Neutrophil (primary cell): ENCODE measurements around the gene CSF3.

ENCODE experiments used
- H3K27ac ChIP-seq: fragments of 200-600 bp; sonication (generic); 2 replicates; pipeline ENCODE4 v1.5.1; 2016; ENCODE audit warnings: mild to moderate bottlenecking, moderate library complexity
- H3K27me3 ChIP-seq: fragments of 200-600 bp; sonication (generic); 2 replicates; pipeline ENCODE4 v1.6.0; 2016; ENCODE audit warnings: mild to moderate bottlenecking
- H3K36me3 ChIP-seq: fragments of 200-600 bp; sonication (generic); 2 replicates; pipeline ENCODE4 v1.5.1; 2017
- H3K4me1 ChIP-seq, 2 experiments: fragments of 200-600 bp in 1 of 2; sonication (generic) in 1 of 2; 1 replicate in 1 of 2; 2 replicates in 1 of 2; pipeline versions ENCODE4 v1.5.1 to v1.6.1; 2013 to 2016; ENCODE audit warnings: low read depth in 1 of 2, low read length in 1 of 2, mild to moderate bottlenecking in 1 of 2, moderate library complexity in 1 of 2; ENCODE audit not compliant: control insufficient read depth in 1 of 2, insufficient read depth in 1 of 2
- H3K4me3 ChIP-seq, 2 experiments: fragments of 200-600 bp in 1 of 2; sonication (generic) in 1 of 2; 1 replicate in 1 of 2; 2 replicates in 1 of 2; pipeline ENCODE4 v1.5.1; 2013 to 2016; ENCODE audit warnings: low read depth in 1 of 2, low read length in 1 of 2, mild to moderate bottlenecking in 1 of 2, moderate library complexity in 1 of 2
- H3K9me3 ChIP-seq: fragments of 200-600 bp; sonication (generic); 2 replicates; pipeline ENCODE4 v1.5.1; 2016
- TF ChIP-seq, protein P1 (sequence below): fragments of 200-600 bp; sonication (generic); IDR thresholded peaks from 2 replicates; pipeline ENCODE4 v1.5.1; 2016; ENCODE audit warnings: antibody characterized with exemption

CSF3 gene

DNA sequence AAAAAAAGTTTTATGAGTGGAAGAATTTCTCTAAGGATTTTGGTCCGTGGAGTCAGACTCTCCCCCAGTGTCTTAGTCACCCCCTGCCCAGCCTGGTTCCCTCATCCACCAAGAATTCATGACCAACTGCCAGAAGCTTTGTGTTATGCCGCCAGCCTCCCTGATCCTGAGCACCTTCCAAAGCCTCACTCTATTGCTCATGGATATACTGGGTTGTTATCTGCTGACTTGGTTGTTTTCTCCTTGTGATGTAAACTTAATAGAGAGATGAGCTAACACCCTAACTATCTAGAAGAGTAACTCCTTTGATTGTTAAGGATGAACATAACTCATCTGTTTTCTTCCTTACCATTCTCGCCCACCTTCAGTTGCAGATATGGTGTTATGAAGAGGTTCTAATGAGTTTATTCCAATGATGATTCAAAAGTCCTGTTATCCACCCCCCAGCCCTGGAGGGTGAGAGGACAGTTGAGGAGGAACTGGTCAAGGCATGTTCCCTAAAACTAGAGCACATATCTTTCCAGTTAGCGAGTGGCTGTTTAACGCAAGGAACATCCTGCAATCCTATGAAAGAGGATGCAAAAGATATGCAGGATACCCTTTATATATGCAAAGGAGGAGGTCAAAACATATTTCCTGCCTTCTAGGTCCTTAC, 36.1 kb upstream of the CSF3 start:
- TF ChIP-seq, protein P1, sequence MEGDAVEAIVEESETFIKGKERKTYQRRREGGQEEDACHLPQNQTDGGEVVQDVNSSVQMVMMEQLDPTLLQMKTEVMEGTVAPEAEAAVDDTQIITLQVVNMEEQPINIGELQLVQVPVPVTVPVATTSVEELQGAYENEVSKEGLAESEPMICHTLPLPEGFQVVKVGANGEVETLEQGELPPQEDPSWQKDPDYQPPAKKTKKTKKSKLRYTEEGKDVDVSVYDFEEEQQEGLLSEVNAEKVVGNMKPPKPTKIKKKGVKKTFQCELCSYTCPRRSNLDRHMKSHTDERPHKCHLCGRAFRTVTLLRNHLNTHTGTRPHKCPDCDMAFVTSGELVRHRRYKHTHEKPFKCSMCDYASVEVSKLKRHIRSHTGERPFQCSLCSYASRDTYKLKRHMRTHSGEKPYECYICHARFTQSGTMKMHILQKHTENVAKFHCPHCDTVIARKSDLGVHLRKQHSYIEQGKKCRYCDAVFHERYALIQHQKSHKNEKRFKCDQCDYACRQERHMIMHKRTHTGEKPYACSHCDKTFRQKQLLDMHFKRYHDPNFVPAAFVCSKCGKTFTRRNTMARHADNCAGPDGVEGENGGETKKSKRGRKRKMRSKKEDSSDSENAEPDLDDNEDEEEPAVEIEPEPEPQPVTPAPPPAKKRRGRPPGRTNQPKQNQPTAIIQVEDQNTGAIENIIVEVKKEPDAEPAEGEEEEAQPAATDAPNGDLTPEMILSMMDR, result no peak
- H3K4me1 ChIP-seq, result peaks cover 34 to 35% of the 10 kb centered on the region in 2 experiments
- H3K9me3 ChIP-seq, result no peaks in the 10 kb centered on the region
- no peak overlapping the region for H3K4me3 ChIP-seq
- peaks cover under 1% of the 10 kb centered on the region for H3K36me3 ChIP-seq
- H3K27me3 ChIP-seq, result no peaks in the 10 kb centered on the region
- H3K27ac ChIP-seq, result no peak overlapping the region

GRCh38 chr17:39979893-39980350, 35.3 kb upstream of the CSF3 start:
- Histone ChIP-seq H3K4me3 (peak overlapping the region; percentile 78 to 96), H3K9me3 (no peaks in the 10 kb centered on the region), H3K27ac (peak overlapping the region; percentile 90), H3K27me3 (no peaks in the 10 kb centered on the region), H3K36me3 (peaks cover 8% of the 10 kb centered on the region), H3K4me1 (peaks cover 27 to 30% of the 10 kb centered on the region in 2 experiments)
- TF ChIP-seq, protein P1, result no peak

DNA sequence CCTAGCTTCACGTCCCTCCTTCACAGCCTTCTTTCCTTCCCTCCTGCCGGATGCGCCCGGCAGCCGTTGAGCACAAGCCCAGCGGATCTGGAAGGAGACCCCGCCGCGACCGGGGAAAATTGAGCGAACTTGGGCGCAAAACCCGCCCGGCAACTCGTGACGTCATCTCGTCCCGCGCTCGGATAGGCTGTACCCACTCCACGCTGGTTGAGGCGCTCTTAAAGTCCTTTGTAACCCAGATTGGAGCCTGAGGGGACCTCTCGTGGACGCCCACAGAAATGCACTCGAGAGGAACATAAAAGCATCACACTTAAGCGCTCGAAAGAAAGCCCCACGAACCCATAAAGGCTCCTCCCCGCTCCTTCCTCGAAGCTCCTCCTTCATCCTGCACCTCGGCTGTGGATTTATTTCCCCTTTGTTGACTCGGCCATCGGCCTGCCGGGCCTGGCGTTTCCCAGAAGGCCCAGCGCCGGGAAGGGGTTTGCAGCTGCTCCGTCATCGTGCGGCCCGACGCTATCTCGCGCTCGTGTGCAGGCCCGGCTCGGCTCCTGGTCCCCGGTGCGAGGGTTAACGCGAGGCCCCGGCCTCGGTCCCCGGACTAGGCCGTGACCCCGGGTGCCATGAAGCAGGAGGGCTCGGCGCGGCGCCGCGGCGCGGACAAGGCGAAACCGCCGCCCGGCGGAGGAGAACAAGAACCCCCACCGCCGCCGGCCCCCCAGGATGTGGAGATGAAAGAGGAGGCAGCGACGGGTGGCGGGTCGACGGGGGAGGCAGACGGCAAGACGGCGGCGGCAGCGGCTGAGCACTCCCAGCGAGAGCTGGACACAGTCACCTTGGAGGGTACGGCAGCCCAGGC, 34.7 kb upstream of the CSF3 start, which contains the start of gene PSMD3:
TSS of gene PSMD3 (plus strand) at position 457 of the 856 bp plus-strand sequence. CDS start at position 621, 164 bp downstream.
- Histone ChIP-seq H3K36me3 (peaks cover 15% of the 10 kb centered on the region), H3K4me1 (peaks cover 27 to 30% of the 10 kb centered on the region in 2 experiments), H3K27ac (peak within 1 kb of the TSS; percentile 90), H3K4me3 (peak within 1 kb of the TSS; percentile 78 to 96), H3K9me3 (no peaks in the 10 kb centered on the region), H3K27me3 (no peaks in the 10 kb centered on the region)
- TF ChIP-seq, protein P1, result peak; percentile 98

- H3K9me3 ChIP-seq, result no peaks in the 10 kb centered on the region
Measured at GRCh38 chr17:39981207-39981741, 34.0 kb upstream of the CSF3 start.

More at GRCh38 chr17:39981207-39981741, 34.0 kb upstream of the CSF3 start:
- Histone ChIP-seq H3K4me3 (peak overlapping the region; percentile 78 to 96), H3K27me3 (no peaks in the 10 kb centered on the region), H3K4me1 (peaks cover 27 to 30% of the 10 kb centered on the region in 2 experiments), H3K36me3 (peaks cover 21% of the 10 kb centered on the region), H3K27ac (peak overlapping the region; percentile 90)
- TF ChIP-seq, protein P1, result no peak
